ENCODE data around the gene ING2. TPM values are rescaled to one million over a fixed set of nuclear protein-coding genes. Genes with fewer than 3 reads are reported as not detected.

ING2 gene
- polyA plus RNA-seq, 12 donors: 14.6 to 32.4 (median 16.6) TPM; not detected in 1

GRCh38 chr4:183492791-183493222, 12.1 kb upstream of the ING2 start:
- no peak for DNase-seq

- DNase-seq: no peak
Measured at GRCh38 chr4:183493246-183493645, 11.6 kb upstream of the ING2 start.

DNA sequence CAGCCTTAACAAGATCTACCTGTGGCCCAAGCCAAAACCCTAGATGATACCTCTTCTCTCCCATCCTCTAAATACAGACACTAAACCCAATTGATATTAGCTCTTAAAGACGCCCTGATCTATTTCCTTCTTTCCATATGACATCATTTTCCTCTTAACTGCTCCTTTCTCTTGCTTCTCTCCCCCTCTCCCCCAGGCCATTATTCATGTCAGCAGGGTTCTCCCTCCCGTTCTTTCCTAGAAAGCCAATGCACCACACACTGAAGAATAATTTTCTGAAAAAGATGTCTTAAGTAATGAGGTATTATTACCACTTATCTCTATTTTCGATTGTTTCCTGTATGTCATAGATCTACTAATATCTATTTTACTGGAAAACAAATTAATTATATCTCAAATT, 9.7 kb upstream of the ING2 start:
- DNase-seq: no peak

GRCh38 chr4:183499389-183499788, 5.5 kb upstream of the ING2 start:
- DNase-seq: no peak

GRCh38 chr4:183499801-183500200, 5.1 kb upstream of the ING2 start:
- DNase-seq: no peak

DNA sequence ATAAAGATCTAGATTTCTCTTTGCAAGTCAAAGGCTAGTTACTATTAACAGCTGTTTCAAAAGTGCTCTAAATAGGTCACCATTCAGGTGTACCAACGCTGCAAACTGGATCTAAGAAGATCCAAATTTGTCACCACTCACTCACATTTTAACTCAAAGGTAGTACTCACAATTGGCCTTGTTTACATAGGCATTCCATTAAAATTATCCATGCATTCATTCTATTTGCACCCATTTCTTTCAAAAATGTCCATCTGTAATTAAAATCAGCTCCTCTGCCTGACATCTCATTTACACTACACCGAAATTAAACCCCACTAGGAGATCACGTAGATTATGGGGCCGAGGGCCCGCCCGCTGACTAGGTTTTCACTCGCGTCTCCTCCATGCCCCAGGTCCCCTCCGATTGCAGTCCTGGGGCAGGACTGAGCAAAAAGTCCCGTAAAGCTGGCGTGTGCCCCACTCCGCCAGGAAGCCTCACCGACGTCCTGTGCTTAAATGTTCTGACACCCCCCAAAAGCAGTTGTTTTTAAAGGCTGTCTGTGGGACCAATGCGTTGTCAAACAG, 1.3 kb upstream of the ING2 start:
- no peak for DNase-seq

DNA sequence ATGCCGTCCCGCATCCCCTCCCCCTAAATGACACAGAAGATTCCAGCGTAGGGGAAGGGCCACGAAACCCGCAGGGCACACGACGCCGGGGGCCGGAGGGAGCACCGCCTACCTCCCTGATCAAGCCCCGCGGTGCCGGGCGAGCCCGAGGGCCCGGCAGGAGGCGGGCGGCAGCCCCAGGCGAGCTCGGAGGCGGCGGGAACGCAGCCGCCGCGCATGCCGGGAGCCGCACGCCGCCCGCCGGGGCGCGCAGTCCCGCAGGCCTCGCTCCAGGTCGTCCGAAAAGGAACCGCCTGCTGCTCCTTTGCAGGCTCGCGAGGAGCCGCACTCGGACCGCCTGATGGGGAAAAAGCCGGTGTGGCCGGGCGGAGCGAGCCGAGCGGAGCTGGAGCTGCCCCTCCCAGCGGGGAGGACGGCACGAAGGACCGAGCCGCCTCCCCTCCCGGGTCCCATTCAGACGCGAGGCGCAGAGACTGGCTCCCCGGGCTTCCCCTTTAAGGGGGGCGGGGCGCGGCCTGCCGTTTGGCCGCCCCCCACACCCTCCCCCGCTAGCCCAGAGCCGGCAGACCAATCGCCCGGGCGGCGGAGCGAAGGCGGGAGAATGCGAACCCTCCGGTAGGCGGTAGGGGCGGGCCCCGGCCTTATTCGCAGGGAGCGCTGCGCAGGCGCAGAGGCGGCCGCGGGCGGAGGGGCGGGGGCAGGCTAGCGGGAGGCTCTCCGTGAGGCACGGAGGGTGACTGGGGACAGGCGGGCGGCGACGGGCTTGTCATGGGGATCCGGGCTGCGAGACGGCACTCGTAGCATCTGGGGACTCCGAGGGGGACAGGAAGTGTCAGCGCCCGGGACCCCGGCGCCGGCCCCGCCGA, 561 bp upstream of the ING2 start:
- peak; percentile 98 for DNase-seq

DNA sequence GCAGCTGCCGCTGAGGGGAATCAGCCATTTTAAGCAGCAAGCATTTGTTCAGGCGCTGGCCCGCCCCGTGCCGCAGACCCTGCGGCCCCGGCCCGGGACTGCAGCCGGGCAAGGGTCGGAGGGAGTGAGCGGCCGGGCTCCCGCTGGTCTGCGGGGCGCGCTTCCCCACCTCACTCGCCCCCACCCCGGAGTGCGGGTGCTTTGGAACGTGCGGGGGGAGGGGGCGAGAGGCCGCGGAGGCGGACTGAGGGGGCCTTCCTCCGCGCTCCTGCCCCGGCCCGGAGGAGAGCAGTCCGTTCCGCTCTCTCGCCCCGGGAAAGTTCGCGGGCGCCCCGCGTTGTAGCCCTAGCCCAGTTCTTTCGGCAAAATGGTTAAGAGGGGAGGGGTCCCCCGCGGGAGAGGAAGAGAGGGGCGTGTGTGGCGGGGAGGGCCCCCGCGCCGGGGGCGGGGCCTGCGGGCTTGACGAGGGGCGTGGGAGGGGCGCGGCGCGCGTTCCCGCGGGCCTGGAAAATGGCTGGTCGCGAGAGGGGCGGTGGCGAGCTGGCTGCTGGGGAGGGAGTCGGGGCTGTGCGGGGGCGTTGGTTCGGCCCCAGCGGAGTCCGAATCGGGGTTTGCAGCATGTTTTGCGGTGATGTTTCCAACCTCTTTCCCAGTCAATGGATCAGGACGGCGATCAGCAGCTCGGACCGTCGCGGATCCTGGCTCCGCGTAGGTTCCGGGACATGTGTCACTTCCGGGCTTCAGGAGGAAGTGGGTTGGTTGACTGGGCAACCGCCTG, 942 bp downstream of the ING2 start:
- peak; percentile 93 for DNase-seq

GRCh38 chr4:183506389-183506735, 1.5 kb downstream of the ING2 start:
- DNase-seq: no peak

DNA sequence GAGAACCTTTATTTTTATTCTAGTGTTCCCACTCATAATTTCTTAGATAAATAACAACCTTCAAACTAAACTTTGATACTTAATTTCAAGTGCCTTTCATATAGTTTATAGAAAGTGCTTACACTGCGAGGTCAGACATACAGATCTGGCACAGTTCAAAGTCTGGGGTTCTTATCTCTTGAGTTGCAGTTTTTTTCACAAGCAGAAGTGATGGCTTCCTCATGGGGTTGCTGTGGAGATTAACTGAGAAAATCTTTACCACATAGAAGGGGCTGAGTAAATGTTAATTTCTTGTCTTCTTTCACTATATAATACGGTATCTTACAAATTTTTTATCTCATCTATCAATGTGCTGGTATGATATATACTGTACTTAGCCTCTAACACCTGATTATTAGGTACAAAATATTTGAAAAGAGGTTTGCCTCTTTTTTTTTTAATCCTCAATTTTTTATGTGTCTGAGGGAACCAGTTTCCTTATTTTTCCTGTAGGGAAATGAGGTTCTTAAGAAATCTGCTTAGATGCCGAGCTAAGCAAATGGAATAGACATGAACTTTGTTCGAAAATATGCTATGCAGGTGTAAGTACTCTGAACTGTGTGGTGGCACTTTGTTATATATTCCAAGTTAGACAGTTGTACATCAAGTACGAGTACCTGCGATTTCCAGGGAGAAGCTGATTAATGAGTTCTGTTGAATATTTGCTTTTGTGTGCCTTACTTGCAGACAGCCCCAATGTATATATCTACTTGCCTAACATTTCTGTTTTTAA, 3.3 kb downstream of the ING2 start:
- DNase-seq: no peak

DNA sequence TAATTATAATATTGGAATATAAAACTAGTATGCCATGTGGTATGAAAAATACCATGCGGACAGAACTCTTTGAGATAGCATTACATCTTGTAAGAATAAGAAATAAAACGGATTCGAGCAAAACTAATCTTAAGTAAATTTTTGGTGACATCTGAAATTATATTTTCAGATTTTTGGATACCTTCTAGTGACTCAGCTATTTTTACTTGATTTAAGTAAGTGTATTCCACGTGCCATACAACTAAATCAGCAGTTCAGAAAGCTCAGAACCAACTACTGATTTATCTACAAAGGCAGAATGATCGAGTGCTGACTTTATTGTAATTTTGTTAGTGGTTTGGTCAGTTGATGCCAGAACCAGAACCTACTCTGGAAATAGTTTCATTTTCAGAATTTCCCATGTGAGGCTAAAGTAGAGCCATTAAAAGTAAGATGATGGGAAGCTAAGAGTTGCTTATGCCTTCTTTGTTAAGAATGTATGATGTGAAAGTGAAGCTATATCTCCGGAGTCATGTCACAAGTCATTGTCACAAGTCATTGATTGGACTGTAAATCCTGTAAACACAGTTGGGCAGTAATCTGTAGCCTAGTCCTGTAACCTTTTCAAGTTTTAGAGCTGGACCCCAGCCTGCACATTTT, 4.0 kb downstream of the ING2 start:
- no peak for DNase-seq

- no peak for DNase-seq
Measured at GRCh38 chr4:183515411-183515810, 10.6 kb downstream of the ING2 start.

GRCh38 chr4:183517194-183517593, 12.3 kb downstream of the ING2 start:
- DNase-seq: no peak

GRCh38 chr4:183517781-183518180, 12.9 kb downstream of the ING2 start:
- no peak for DNase-seq

- no peak for DNase-seq
Measured at GRCh38 chr4:183522821-183523220, 18.0 kb downstream of the ING2 start.

DNA sequence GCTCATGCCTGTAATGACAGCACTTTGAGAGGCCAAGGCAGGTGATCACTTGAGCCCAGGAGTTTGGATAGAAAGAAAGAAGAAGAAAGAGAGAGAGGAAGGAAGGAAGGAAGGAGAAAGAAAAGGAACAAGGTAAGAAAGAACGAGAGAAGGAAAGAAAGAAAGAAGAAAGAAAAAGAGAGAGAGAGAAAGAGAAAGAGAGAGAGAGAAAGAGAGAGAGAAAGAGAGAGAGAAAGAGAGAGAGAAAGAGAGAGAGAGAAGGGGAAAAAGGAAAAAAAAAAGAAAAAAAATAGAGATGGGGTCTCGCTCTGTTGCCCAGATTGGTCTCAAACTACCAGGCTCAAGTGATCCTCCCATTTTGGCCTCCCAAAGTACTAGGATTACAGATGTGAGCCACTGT, 22.5 kb downstream of the ING2 start:
- no peak for DNase-seq

DNA sequence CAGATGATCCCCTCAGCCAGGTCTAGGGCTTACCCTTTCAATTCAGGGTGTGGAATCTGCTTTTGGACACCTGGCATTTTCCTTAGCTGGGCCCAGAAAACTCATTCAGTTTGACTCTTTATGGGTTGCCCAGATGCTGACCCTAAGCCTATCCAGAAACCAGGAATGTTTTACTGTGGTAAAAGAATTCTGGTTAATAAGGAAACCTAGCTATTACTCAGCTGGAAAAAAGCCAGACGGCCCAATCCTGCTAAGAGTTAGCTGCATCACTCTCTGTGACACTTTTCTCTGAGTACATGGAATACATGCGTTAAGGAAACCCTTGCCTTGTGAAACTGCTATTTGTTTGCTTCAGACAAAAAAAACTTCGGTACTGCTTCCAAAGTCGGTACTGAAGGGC, 28.0 kb downstream of the ING2 start:
- peak; percentile 24 for DNase-seq

- DNase-seq: no peak
Measured at GRCh38 chr4:183533698-183534097, 28.8 kb downstream of the ING2 start.

- DNase-seq: peak; percentile 31
Measured at GRCh38 chr4:183540410-183541009, 35.7 kb downstream of the ING2 start.

DNA sequence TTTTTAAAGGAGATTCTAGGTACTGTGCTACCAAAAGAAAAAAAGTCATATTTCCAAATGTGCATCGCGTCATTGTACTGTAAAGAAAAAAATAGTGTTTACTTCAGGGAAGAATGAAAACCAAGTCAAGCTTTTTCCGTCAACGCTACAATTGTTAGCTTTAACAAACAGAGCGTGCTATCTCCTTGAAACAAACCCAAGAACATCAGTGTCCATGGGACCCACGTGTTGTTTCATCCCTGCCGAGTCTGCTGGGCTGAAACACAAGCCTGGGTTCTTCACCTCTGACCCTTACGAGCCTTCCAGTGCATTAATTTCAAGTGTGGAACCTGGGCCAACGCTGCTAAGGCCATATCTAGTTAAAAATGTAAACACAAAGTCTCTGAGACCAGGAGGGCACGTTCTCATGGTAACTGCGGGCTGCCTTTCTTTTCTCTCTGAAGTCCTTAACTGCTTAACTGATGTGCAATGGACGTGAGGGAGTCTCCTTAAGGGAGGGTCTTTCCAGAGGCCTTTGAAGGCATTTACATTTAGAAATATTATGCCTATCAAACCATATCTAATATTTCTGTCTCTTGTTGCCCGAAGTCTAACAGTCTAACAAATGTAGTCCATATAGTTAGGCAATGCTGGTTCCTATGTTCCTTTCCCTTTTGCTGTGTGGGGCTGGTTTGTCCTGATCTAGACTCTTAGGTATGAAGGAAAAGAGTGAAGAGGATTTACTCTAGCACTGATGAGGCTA, 36.3 kb downstream of the ING2 start:
- peak; percentile 32 for DNase-seq

GRCh38 chr4:183541752-183542040, 36.8 kb downstream of the ING2 start:
- no peak for DNase-seq
